NT2/D1 (cell line): ENCODE measurements around the gene KIFBP.

ENCODE experiments used
- YY1 ChIP-seq: IDR thresholded peaks from 2 replicates; pipeline ENCODE4 v1.6.1; 2011; ENCODE audit not compliant: insufficient read length, insufficient read depth
- ZNF274 ChIP-seq: IDR thresholded peaks from 2 replicates; pipeline ENCODE4 v1.6.1; 2011; ENCODE audit warnings: mild to moderate bottlenecking, low read depth, low read length

DNA sequence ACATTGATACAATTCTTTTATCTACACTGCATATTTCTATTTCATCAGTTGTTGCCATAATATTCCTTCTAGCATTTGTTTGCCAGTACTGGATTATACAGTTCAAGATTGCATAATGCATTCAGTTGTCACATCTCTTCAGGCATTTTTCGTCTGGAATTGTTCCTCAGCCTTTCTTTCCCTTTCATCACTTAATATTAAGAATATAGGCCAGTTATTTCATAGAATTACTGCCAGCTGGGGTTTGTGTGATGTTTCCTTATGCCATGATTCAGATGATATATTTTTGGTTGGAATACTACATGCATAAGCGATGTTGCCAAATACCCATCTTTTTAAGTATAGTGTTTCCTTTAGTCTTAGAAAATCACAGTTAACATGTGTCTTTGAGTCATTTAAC lies 20.8 kb downstream of the KIFBP start:
- TF ChIP-seq YY1 (no peak), ZNF274 (no peak)
